ENCODE measurements around the gene SLC22A31.

- TF ChIP-seq CTCF (conservative IDR thresholded peaks at IDR 0.05; ENCODE audit: low read depth in 2 of 2) (no peak), CREB1 (CRISPR knock-in tag; IDR thresholded peaks at IDR 0.05; ENCODE audit: low read depth) (no peak), STAT1 (IDR thresholded peaks at IDR 0.05; ENCODE audit: unreplicated experiment) (no peak), EZH2phosphoT487 (IDR thresholded peaks at IDR 0.05; ENCODE audit: unreplicated experiment) (no peak), ZNF462 (CRISPR knock-in tag; IDR thresholded peaks at IDR 0.05) (no peak)
Observed at GRCh38 chr16:89150090-89150835, 50.1 kb downstream of the SLC22A31 start.

All from GM23338 (cell line).